Urothelium cell line (cell line): ENCODE data around the gene RPUSD4.
A peak's percentile ranks its signal among the peaks of the same experiment; 100 is the strongest.
"Not testable (repeated sequence)": the region's sequence is repeated elsewhere in the genome, so short reads cannot be mapped to it uniquely, and the experiment has no call there.

Experiments used
- DNase-seq: peaks from one replicate; pipeline ENCODE4 v3.0.0; 2011; ENCODE audit warnings: low spot score, mixed read lengths
- FAIRE-seq: peaks from 2 replicates; lab custom pipeline; 2011; peaks lifted over from hg19 to GRCh38; lab: Jason Lieb, UNC

RPUSD4 gene, protein sequence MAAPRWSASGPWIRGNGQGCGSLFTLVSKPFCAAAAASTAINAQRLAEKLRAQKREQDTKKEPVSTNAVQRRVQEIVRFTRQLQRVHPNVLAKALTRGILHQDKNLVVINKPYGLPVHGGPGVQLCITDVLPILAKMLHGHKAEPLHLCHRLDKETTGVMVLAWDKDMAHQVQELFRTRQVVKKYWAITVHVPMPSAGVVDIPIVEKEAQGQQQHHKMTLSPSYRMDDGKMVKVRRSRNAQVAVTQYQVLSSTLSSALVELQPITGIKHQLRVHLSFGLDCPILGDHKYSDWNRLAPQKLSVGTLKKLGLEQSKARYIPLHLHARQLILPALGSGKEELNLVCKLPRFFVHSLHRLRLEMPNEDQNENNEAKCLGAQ

DNA sequence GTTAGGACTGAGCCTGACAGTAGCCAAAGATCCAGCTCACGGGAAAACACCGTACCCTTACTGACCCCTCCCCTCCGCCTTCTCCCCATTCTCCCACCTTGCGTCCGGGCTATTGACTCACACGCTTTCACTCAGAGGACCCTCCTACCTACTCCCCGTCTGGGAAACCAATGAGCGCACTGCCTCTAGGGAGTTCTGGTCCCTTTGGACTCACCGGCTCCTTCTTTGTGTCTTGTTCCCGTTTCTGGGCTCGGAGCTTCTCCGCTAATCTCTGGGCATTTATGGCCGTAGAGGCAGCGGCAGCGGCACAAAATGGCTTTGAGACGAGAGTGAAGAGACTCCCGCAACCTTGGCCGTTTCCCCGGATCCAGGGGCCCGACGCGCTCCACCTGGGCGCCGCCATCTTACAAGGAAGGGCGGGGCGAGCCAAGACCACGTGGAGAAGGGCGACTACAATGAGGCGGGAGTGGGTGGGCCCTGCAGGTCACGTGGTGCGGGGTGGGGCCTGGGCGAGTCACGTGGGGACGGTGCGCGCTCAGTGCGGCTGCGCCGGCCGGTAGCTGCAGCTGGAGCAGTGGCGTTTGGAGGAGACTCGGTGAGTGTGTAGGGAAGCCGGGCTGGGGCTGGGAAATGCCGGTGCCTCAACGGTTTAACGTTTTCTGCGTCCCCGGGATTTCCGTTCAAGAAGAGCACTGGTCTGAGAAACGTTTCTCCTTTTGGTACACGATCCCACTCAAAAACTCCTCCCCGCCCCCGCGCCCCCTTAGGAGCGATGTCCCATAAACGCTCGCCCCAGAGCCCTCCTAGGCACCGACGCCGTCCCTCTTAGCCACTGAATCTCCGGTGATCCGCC is at the start of gene RPUSD4, which contains the start of gene FAM118B:
Gene RPUSD4 (minus strand): TSS at position 415 of the 853 bp plus-strand sequence. CDS start 12 bp downstream, at position 403.
Gene FAM118B (plus strand): TSS at position 547 of the 853 bp plus-strand sequence. CDS start 23,220 bp downstream, outside the sequence.
- DNase-seq (peak; percentile 97), FAIRE-seq (peak; percentile 63)

- FAIRE-seq (no peak), DNase-seq (no peak)
These were observed 46.3 kb upstream of the RPUSD4 start for GRCh38 chr11:126257764-126258163.

DNA sequence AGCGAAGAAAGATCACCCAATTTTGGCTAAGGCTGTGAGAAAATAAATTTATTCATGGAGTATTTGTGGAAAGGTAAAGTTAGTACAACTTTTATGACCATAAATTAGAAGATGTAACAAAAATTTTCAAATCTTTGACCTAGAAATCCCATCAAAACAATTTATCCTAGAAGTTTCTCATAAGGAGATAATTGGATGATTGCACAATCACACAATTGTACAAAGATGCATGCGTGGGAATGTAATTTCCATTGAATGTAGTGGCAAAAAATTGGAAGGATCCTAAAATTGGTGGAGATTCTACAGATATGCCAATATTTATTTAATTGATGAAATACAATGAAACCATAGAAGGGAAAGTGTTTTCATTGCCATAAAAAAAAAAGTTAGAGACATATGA is 45.7 kb upstream of the RPUSD4 start:
- DNase-seq (no peak), FAIRE-seq (no peak)

GRCh38 chr11:126256216-126256615 is 44.8 kb upstream of the RPUSD4 start:
- FAIRE-seq: no peak

DNA sequence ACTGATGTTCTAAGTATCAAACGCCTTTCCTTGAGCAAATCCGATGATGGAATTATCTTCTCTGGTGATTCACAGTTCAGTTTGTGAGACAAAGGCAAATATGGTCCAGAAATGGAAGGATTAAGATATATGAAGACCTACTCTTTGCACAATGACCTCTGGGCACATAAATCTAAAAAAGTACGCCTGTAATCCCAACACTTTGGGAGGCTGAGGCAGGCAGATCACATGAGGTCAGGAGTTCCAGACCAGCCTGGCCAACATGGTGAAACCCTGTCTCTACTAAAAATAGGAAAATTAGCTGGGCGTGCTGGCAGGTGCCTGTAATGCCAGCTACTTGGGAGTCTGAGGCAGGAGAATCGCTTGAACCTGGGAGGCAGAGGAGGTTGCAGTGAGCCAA is 44.1 kb upstream of the RPUSD4 start:
- not testable (repeated sequence) for DNase-seq, FAIRE-seq

More at GRCh38 chr11:126256216-126256615, 44.8 kb upstream of the RPUSD4 start:
- DNase-seq: no peak

DNA sequence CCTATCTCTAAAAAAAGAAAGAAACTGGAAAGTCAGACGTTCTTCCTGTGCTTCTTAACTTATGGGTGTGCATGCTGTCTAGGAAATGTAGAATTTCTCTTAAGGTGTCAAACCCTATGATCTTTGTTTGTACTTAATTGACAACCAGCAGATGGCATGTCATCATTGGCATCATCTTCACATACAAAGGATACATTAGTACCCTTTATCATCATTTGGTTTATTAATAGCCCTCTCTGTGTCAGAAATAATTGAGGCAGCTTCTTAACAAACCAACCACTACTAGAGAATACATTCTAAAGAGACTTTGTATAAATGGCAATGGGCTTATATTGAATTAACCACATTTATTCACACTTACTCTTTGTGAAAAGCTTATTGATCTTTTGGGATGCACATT is 43.4 kb upstream of the RPUSD4 start:
- FAIRE-seq (no peak), DNase-seq (no peak)

DNA sequence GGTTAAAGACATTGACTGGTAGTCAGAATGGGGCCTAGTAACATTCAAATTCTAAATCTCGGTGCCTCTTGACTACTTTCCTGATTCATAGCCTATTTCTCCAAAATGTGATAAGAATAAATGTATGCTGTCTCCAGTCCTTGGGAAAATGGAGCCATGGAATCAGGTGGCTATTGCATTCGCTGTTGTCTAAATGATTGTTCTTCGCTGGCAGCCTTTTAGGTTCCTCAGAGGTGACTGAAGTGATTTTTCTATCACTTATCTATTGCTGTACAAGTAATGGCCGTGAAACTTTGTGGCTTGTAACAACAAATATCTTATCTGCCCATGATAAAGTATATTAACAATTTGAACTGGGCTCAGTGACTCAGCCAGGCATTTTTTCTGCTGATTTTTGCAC is 41.8 kb upstream of the RPUSD4 start:
- FAIRE-seq (no peak), DNase-seq (no peak)

DNA sequence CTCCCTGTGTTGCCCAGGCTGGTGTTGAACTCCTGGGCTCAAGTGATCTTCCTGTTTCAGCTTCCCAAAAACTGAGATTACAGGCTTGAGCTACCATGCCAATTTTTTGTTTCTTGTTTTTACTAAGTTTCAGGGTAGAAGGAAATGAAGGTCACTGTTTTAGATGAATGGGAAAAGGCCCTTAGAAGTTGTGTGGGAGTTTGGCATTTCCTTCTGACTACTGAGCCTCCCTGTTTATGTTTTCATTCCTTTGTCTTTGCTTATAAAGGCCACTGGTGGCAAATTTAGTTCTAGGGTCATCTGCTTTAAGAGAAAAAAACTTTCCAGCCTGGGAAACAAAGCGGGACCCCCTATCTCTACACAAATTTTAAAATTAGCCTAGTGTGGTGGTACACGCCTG is 35.2 kb upstream of the RPUSD4 start:
- no peak for DNase-seq

DNA sequence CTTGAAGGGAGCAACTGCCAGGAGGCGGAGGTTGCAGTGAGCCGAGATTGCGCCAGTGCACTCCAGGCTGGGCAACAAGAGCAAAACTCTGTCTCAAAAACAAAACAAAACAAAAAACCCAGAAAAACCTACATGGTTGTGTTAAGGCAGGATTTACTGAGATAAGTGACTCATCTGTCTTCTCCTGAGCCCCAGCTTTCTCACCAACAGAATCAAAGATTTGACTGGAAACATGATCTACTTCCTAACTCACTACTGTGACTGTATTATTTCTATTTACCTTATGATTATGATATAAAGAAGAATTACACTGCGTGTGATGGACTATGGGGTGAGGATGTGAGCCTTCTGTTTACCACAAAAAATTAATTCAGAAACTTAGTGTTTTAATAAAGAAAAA is 21.9 kb upstream of the RPUSD4 start:
- DNase-seq: no peak

More for the DNA sequence above, 35.2 kb upstream of the RPUSD4 start:
- FAIRE-seq: no peak

GRCh38 chr11:126232683-126233082 is 21.2 kb upstream of the RPUSD4 start:
- DNase-seq: no peak
- no peak for FAIRE-seq

More for the DNA sequence above, 21.9 kb upstream of the RPUSD4 start:
- FAIRE-seq: no peak

- FAIRE-seq (no peak), DNase-seq (no peak)
These were observed 20.4 kb upstream of the RPUSD4 start for GRCh38 chr11:126231725-126232459.

GRCh38 chr11:126229858-126230540 is 18.5 kb upstream of the RPUSD4 start:
- DNase-seq (no peak), FAIRE-seq (no peak)

GRCh38 chr11:126226334-126227084 is 15.1 kb upstream of the RPUSD4 start:
- DNase-seq: no peak
- FAIRE-seq: no peak

- DNase-seq: no peak
- no peak for FAIRE-seq
These were observed 13.8 kb upstream of the RPUSD4 start for GRCh38 chr11:126225295-126225665.

DNA sequence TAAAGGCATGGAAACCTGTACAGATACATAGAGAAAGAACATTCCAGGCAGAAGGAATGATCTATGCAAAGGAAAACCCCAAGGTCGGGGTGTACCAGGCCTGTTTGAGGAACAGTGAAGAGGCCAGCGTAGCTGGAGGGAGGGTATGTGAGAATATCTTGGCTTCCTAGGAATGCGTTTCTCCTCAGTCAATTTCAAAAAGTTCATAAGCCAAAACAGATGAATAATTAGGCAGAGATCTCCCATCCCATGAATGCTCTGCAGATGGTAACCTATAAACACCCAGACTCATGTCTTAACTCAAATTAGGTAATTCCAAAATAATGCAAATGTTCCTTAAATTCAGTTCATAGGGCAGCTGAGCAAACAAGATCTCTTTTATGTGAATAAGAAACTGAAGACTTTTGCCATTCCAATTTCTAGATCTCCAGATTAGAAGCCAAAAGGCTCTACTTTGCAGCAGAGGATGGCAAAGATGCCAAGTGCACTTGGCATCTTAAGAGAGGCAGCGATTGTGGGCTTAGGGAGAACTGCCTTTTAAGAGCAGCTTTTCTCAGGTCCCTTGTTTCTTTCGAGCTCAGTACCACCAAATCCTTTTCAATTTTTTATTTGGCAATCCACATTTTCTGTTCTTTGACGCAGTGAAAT is 13.3 kb upstream of the RPUSD4 start:
- DNase-seq: no peak
- no peak for FAIRE-seq

GRCh38 chr11:126219547-126219946 is 8.1 kb upstream of the RPUSD4 start:
- FAIRE-seq (no peak), DNase-seq (no peak)

GRCh38 chr11:126217491-126217890 is 6.0 kb upstream of the RPUSD4 start:
- DNase-seq (no peak), FAIRE-seq (no peak)

DNA sequence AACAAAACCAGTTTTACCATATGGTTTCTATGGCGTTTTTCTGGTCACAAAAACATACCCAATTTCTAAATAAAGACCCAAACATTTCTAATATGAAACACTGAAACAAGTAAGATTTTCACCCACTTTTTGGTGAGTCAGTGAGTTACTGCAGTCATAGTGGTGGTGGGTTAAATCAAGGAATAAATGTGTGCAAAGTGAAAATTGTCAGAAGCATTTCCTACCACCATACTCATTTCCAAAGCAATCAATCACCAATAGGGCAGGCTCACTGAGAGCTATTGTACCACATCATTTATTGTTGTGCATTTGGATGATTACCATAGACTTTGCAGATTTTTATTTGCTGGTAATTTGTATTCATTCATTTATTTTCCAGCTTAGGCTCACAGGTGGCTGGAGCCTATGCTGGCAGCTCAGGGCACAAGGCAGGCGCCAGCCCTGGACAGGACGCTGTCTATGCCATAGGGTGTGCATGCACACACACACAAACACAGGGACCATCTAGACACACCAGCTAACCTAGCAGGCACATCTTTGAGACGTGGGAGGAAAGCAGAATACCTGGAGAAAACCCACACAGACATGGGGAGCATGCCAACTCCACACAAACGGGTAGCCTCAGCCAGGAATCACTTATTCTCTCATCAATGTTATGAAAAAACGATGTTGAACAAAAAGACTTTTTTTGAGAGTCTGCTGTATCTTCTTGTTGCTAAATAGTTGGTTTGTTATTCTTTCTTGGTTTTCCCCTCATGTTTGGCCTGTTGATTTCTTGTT is 5.3 kb upstream of the RPUSD4 start:
- no peak for DNase-seq
- FAIRE-seq: no peak
